Measurements from ENCODE around the gene RBMS1. TPM values are rescaled to one million over a fixed set of nuclear protein-coding genes. Genes with fewer than 3 reads are reported as not detected.

RBMS1 gene
- total and polyA plus RNA-seq, 4 experiments from 2014 or later: 101 to 131 (median 112) TPM

GRCh38 chr2:160293391-160294091 lies 200.1 kb downstream of the RBMS1 start:
- H3K4me1 Mint-ChIP-seq: peaks cover 45 to 72% (median 54%) of the 10 kb centered on the region in 4 donors

GRCh38 chr2:160292225-160292624 lies 201.4 kb downstream of the RBMS1 start:
- no peak for DNase-seq
- intact Hi-C loops (cut with micrococcal nuclease): no loop called here
- no peak overlapping the region for H3K4me3 Mint-ChIP-seq
- peaks cover 34 to 63% (median 41%) of the 10 kb centered on the region in 4 donors for H3K4me1 Mint-ChIP-seq
- Histone ChIP-seq H3K9me3 (ENCODE audit: control insufficient read depth in 1 of 2, low read length in 2 of 2) (no peaks in the 10 kb centered on the region), H3K36me3 (ENCODE audit: insufficient read depth, low read length) (peaks cover 4% of the 10 kb centered on the region), H3K4me1 (ENCODE audit: insufficient read depth, low read length) (peaks cover 21% of the 10 kb centered on the region), H3K27me3 (ENCODE audit: insufficient read depth, low read length) (no peaks in the 10 kb centered on the region), H3K27ac (ENCODE audit: low read depth, low read length) (no peak overlapping the region), H3K4me3 (ENCODE audit: low read length in 2 of 2) (no peak overlapping the region)
- no peaks in the 10 kb centered on the region for H3K27me3 Mint-ChIP-seq
- CTCF ChIA-PET (ENCODE audit: partially characterized antibody): interaction anchor here (0.8 to 2.9 kb wide), 7 partner anchors 23 to 772 kb away, joined by 3 to 8 read pairs (median 3); no protein-coding TSS in a partner anchor
- POLR2A ChIA-PET (ENCODE audit: partially characterized antibody): no interaction called here
- no peaks in the 10 kb centered on the region for H3K9me3 Mint-ChIP-seq
- H3K27ac Mint-ChIP-seq: peak overlapping the region in 6 of 7 donors; percentile 17 to 85 (median 42)
- H3K36me3 Mint-ChIP-seq: peaks cover 58 to 72% of the 10 kb centered on the region in 2 donors

More at GRCh38 chr2:160293391-160294091, 200.1 kb downstream of the RBMS1 start:
- Mint-ChIP-seq H3K4me3 (no peak overlapping the region), H3K27ac (peak overlapping the region in 3 of 7 donors; percentile 53 to 85 (median 70)), H3K36me3 (peaks cover 62 to 76% of the 10 kb centered on the region in 2 donors), H3K9me3 (no peaks in the 10 kb centered on the region), H3K27me3 (no peaks in the 10 kb centered on the region)
- Histone ChIP-seq H3K4me1 (ENCODE audit: insufficient read depth, low read length) (peaks cover 32% of the 10 kb centered on the region), H3K27me3 (ENCODE audit: insufficient read depth, low read length) (no peaks in the 10 kb centered on the region), H3K36me3 (ENCODE audit: insufficient read depth, low read length) (peaks cover 4% of the 10 kb centered on the region), H3K4me3 (ENCODE audit: low read length in 2 of 2) (no peak overlapping the region), H3K27ac (ENCODE audit: low read depth, low read length) (no peak overlapping the region), H3K9me3 (ENCODE audit: control insufficient read depth in 1 of 2, low read length in 2 of 2) (no peaks in the 10 kb centered on the region)
- POLR2A ChIA-PET (ENCODE audit: partially characterized antibody): interaction anchor here (0.7 kb wide), 1 partner anchor 61 kb away, joined by 4 read pairs; no protein-coding TSS in a partner anchor
- intact Hi-C loops (cut with micrococcal nuclease): loop anchor here (2.0 kb wide), 1 partner anchor 15 kb away; no protein-coding TSS in a partner anchor
- DNase-seq: no peak
- CTCF ChIA-PET (ENCODE audit: partially characterized antibody): interaction anchor here (0.9 to 1.3 kb wide), 2 partner anchors 34 to 40 kb away, joined by 3 read pairs; no protein-coding TSS in a partner anchor

- H3K36me3 ChIP-seq (ENCODE audit: insufficient read depth, low read length): peaks cover 4% of the 10 kb centered on the region
- H3K27ac ChIP-seq (ENCODE audit: low read depth, low read length): no peak overlapping the region
- Mint-ChIP-seq H3K4me3 (no peak overlapping the region), H3K36me3 (peaks cover 56 to 72% of the 10 kb centered on the region in 2 donors), H3K27ac (peak overlapping the region in 6 of 7 donors; percentile 43 to 84 (median 77)), H3K9me3 (no peaks in the 10 kb centered on the region), H3K4me1 (peaks cover 26 to 55% (median 33%) of the 10 kb centered on the region in 4 donors), H3K27me3 (no peaks in the 10 kb centered on the region)
- H3K4me3 ChIP-seq (ENCODE audit: low read length in 2 of 2): no peak overlapping the region
- DNase-seq: no peak
- H3K4me1 ChIP-seq (ENCODE audit: insufficient read depth, low read length): peaks cover 13% of the 10 kb centered on the region
- intact Hi-C loops (cut with micrococcal nuclease): no loop called here
- H3K27me3 ChIP-seq (ENCODE audit: insufficient read depth, low read length): no peaks in the 10 kb centered on the region
- no peaks in the 10 kb centered on the region for H3K9me3 ChIP-seq (ENCODE audit: control insufficient read depth in 1 of 2, low read length in 2 of 2)
- ChIA-PET POLR2A (ENCODE audit: partially characterized antibody) (no interaction called here), CTCF (ENCODE audit: partially characterized antibody) (interaction anchor here (0.8 to 2.9 kb wide), 5 partner anchors 19 to 773 kb away, joined by 3 to 8 read pairs (median 3); no protein-coding TSS in a partner anchor)
Measured at GRCh38 chr2:160291382-160291781, 202.2 kb downstream of the RBMS1 start.

- intact Hi-C loops (cut with micrococcal nuclease): no loop called here
- Histone ChIP-seq H3K9me3 (ENCODE audit: control insufficient read depth in 1 of 2, low read length in 2 of 2) (no peaks in the 10 kb centered on the region), H3K36me3 (ENCODE audit: insufficient read depth, low read length) (peaks cover 4% of the 10 kb centered on the region), H3K4me3 (ENCODE audit: low read length in 2 of 2) (no peak overlapping the region), H3K4me1 (ENCODE audit: insufficient read depth, low read length) (peaks cover 5% of the 10 kb centered on the region), H3K27ac (ENCODE audit: low read depth, low read length) (no peak overlapping the region), H3K27me3 (ENCODE audit: insufficient read depth, low read length) (no peaks in the 10 kb centered on the region)
- ChIA-PET CTCF (ENCODE audit: partially characterized antibody) (interaction anchor here (0.6 to 2.9 kb wide), 8 partner anchors 12 to 680 kb away, joined by 3 to 8 read pairs (median 3); no protein-coding TSS in a partner anchor), POLR2A (ENCODE audit: partially characterized antibody) (interaction anchor here (0.5 to 1.4 kb wide), 2 partner anchors 21 to 1877 kb away, joined by 3 read pairs; no protein-coding TSS in a partner anchor)
- H3K9me3 Mint-ChIP-seq: no peaks in the 10 kb centered on the region
- peaks cover 18 to 47% (median 26%) of the 10 kb centered on the region in 4 donors for H3K4me1 Mint-ChIP-seq
- peak overlapping the region in 5 of 7 donors; percentile 6 to 81 (median 47) for H3K27ac Mint-ChIP-seq
- H3K27me3 Mint-ChIP-seq: no peaks in the 10 kb centered on the region
- peaks cover 49 to 64% of the 10 kb centered on the region in 2 donors for H3K36me3 Mint-ChIP-seq
- DNase-seq: no peak
- no peak overlapping the region for H3K4me3 Mint-ChIP-seq
Measured at GRCh38 chr2:160290598-160290997, 203.0 kb downstream of the RBMS1 start.

- Histone ChIP-seq H3K27ac (ENCODE audit: low read depth, low read length) (no peak overlapping the region), H3K36me3 (ENCODE audit: insufficient read depth, low read length) (peaks cover 9% of the 10 kb centered on the region), H3K4me1 (ENCODE audit: insufficient read depth, low read length) (no peaks in the 10 kb centered on the region), H3K4me3 (ENCODE audit: low read length in 2 of 2) (no peak overlapping the region), H3K27me3 (ENCODE audit: insufficient read depth, low read length) (no peaks in the 10 kb centered on the region), H3K9me3 (ENCODE audit: control insufficient read depth in 1 of 2, low read length in 2 of 2) (no peaks in the 10 kb centered on the region)
- DNase-seq: no peak
- H3K36me3 Mint-ChIP-seq: peaks cover 47 to 60% of the 10 kb centered on the region in 2 donors
- intact Hi-C loops (cut with micrococcal nuclease): no loop called here
- no peak overlapping the region for H3K4me3 Mint-ChIP-seq
- H3K4me1 Mint-ChIP-seq: peaks cover 13 to 39% (median 19%) of the 10 kb centered on the region in 4 donors
- ChIA-PET POLR2A (ENCODE audit: partially characterized antibody) (interaction anchor here (0.5 to 1.4 kb wide), 3 partner anchors 20 to 1877 kb away, joined by 3 to 4 read pairs (median 3); no protein-coding TSS in a partner anchor), CTCF (ENCODE audit: partially characterized antibody) (interaction anchor here (1.0 to 2.9 kb wide), 6 partner anchors 13 to 681 kb away, joined by 3 to 8 read pairs (median 4); no protein-coding TSS in a partner anchor)
- H3K27ac Mint-ChIP-seq: peak overlapping the region in 6 of 7 donors; percentile 55 to 84 (median 75)
- no peaks in the 10 kb centered on the region for H3K9me3 Mint-ChIP-seq
- no peaks in the 10 kb centered on the region for H3K27me3 Mint-ChIP-seq
Measured at GRCh38 chr2:160289831-160290230, 203.8 kb downstream of the RBMS1 start.

GRCh38 chr2:160289126-160289525 lies 204.5 kb downstream of the RBMS1 start:
- no peak for DNase-seq
- H3K4me1 ChIP-seq (ENCODE audit: insufficient read depth, low read length): no peaks in the 10 kb centered on the region
- Mint-ChIP-seq H3K27me3 (no peaks in the 10 kb centered on the region), H3K9me3 (no peaks in the 10 kb centered on the region), H3K27ac (peak overlapping the region in 6 of 7 donors; percentile 2 to 77 (median 52)), H3K4me1 (peaks cover 8 to 35% (median 13%) of the 10 kb centered on the region in 4 donors), H3K4me3 (no peak overlapping the region), H3K36me3 (peaks cover 54 to 63% of the 10 kb centered on the region in 2 donors)
- CTCF ChIA-PET (ENCODE audit: partially characterized antibody): interaction anchor here (1.0 to 1.4 kb wide), 3 partner anchors 19 to 43 kb away, joined by 3 to 5 read pairs (median 4); no protein-coding TSS in a partner anchor
- POLR2A ChIA-PET (ENCODE audit: partially characterized antibody): interaction anchor here (1.2 kb wide), 2 partner anchors 19 to 117 kb away, joined by 3 to 4 read pairs; no protein-coding TSS in a partner anchor
- H3K27ac ChIP-seq (ENCODE audit: low read depth, low read length): no peak overlapping the region
- no peak overlapping the region for H3K4me3 ChIP-seq (ENCODE audit: low read length in 2 of 2)
- peaks cover 16% of the 10 kb centered on the region for H3K36me3 ChIP-seq (ENCODE audit: insufficient read depth, low read length)
- H3K27me3 ChIP-seq (ENCODE audit: insufficient read depth, low read length): no peaks in the 10 kb centered on the region
- H3K9me3 ChIP-seq (ENCODE audit: control insufficient read depth in 1 of 2, low read length in 2 of 2): no peaks in the 10 kb centered on the region
- intact Hi-C loops (cut with micrococcal nuclease): no loop called here

- H3K4me1 Mint-ChIP-seq: peaks cover 8 to 37% (median 13%) of the 10 kb centered on the region in 4 donors
- no peak overlapping the region for H3K4me3 ChIP-seq (ENCODE audit: low read length in 2 of 2)
- no peaks in the 10 kb centered on the region for H3K9me3 Mint-ChIP-seq
- intact Hi-C loops (cut with micrococcal nuclease): no loop called here
- no peak overlapping the region for H3K4me3 Mint-ChIP-seq
- H3K27ac ChIP-seq (ENCODE audit: low read depth, low read length): no peak overlapping the region
- H3K36me3 Mint-ChIP-seq: peaks cover 58 to 66% of the 10 kb centered on the region in 2 donors
- ChIA-PET CTCF (ENCODE audit: partially characterized antibody) (interaction anchor here (1.4 kb wide), 1 partner anchor 36 kb away, joined by 5 read pairs; no protein-coding TSS in a partner anchor), POLR2A (ENCODE audit: partially characterized antibody) (interaction anchor here (1.2 kb wide), 1 partner anchor 18 kb away, joined by 3 read pairs; no protein-coding TSS in a partner anchor)
- no peaks in the 10 kb centered on the region for H3K9me3 ChIP-seq (ENCODE audit: control insufficient read depth in 1 of 2, low read length in 2 of 2)
- H3K27me3 ChIP-seq (ENCODE audit: insufficient read depth, low read length): no peaks in the 10 kb centered on the region
- no peaks in the 10 kb centered on the region for H3K27me3 Mint-ChIP-seq
- DNase-seq: no peak
- H3K4me1 ChIP-seq (ENCODE audit: insufficient read depth, low read length): no peaks in the 10 kb centered on the region
- peaks cover 17% of the 10 kb centered on the region for H3K36me3 ChIP-seq (ENCODE audit: insufficient read depth, low read length)
- H3K27ac Mint-ChIP-seq: peak overlapping the region; percentile 41 to 86 (median 77)
Measured at GRCh38 chr2:160288324-160288723, 205.3 kb downstream of the RBMS1 start.
